Left ventricle myocardium inferior (tissue), 1 donor: Measurements from ENCODE around the gene GPR65. TPM values are rescaled to one million over a fixed set of nuclear protein-coding genes. Genes with fewer than 3 reads are reported as not detected.

ENCODE experiments used
- DNase-seq: peaks from one replicate; pipeline ENCODE4 v3.0.0-alpha.2; 2020
- H3K27ac ChIP-seq: fragments of 200-600 bp; replicated peaks from 2 replicates; pipeline ENCODE4 v1.8.0; 2021
- H3K27me3 ChIP-seq: fragments of 200-600 bp; 2 replicates; pipeline ENCODE4 v1.8.0; 2021; ENCODE audit warnings: low read depth
- H3K36me3 ChIP-seq: fragments of 200-600 bp; 2 replicates; pipeline ENCODE4 v1.8.0; 2021
- H3K4me1 ChIP-seq: fragments of 200-600 bp; 2 replicates; pipeline ENCODE4 v1.8.0; 2021
- H3K4me3 ChIP-seq: fragments of 200-600 bp; 2 replicates; pipeline ENCODE4 v1.8.0; 2021; ENCODE audit warnings: mild to moderate bottlenecking, moderate library complexity
- H3K9me3 ChIP-seq: fragments of 200-600 bp; replicated peaks from 2 replicates; pipeline ENCODE4 v1.8.0; 2021
- intact Hi-C: fragments of 100-400 bp; cut with micrococcal nuclease; formaldehyde crosslinking; loops from one replicate; pipeline ENCODE4 v1.11.0; 2022
- total RNA-seq: library from RNA; stranded (reverse); fragmentation: NEBNext Ultra II Directional; extraction: Animal tissue kit (Norgen Biotek cat#: 25700); gene quantifications from one replicate; pipeline ENCODE4 v1.2.1, GENCODE V29; 2021
- TF ChIP-seq, protein P1 (sequence below): fragments of 200-600 bp; IDR thresholded peaks from 2 replicates; pipeline ENCODE4 v1.8.0; 2021; ENCODE audit warnings: antibody characterized with exemption, mild to moderate bottlenecking, borderline replicate concordance
- donor health status: DM: no; HTN: yes; CAD: no; lungs with severe emphysema.

GPR65 gene
- total RNA-seq, 1 donor from 2014 or later = 0.25 TPM

DNA sequence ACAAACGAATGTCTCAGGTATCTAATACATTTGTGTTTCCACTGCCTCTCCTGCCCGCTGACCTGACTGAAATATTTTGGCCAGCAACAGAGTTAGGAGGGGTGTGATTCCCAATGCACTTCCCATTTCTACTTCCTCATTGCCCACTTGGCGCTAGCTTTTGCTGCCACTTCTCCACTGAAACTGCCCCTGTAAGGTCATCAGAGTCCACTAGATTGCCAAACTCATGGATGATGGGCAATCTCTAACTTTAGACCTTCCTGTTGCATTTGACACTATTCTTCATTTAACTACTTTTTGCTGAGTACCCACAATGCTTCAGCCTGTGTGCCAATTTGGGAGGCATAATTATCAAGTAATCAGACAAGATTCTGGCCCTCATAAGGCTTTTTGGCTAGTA, 40.8 kb downstream of the GPR65 start:
- H3K4me1 ChIP-seq = no peaks in the 10 kb centered on the region

DNA sequence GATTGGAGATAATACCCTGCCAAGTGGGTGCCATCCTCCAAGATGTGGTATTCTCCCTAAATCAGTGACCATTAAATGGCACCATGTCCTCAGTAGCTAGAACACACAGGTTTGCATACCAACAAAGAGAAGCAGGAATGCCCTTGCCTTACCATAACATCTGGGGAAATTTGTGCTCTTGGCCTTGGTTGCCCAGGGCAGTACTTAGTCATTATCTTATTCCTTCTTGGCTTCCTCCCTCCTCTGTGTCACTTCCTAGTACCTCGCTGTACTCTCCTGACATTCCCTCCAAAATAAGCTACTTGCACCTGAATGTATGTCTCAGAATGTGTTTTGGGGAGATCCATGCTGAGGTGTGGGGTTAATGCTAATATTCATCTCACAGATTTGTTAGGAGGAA, 43.4 kb downstream of the GPR65 start:
- Histone ChIP-seq H3K4me1 (no peaks in the 10 kb centered on the region), H3K9me3 (peaks cover 10% of the 10 kb centered on the region), H3K4me3 (no peak overlapping the region), H3K27ac (no peak overlapping the region), H3K36me3 (no peaks in the 10 kb centered on the region), H3K27me3 (no peaks in the 10 kb centered on the region)
- TF ChIP-seq, protein P1, sequence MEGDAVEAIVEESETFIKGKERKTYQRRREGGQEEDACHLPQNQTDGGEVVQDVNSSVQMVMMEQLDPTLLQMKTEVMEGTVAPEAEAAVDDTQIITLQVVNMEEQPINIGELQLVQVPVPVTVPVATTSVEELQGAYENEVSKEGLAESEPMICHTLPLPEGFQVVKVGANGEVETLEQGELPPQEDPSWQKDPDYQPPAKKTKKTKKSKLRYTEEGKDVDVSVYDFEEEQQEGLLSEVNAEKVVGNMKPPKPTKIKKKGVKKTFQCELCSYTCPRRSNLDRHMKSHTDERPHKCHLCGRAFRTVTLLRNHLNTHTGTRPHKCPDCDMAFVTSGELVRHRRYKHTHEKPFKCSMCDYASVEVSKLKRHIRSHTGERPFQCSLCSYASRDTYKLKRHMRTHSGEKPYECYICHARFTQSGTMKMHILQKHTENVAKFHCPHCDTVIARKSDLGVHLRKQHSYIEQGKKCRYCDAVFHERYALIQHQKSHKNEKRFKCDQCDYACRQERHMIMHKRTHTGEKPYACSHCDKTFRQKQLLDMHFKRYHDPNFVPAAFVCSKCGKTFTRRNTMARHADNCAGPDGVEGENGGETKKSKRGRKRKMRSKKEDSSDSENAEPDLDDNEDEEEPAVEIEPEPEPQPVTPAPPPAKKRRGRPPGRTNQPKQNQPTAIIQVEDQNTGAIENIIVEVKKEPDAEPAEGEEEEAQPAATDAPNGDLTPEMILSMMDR = no peak
- intact Hi-C loops = no loop called here
- no peak for DNase-seq

More for the DNA sequence above, 40.8 kb downstream of the GPR65 start:
- TF ChIP-seq, protein P1 = no peak
- Histone ChIP-seq H3K36me3 (no peaks in the 10 kb centered on the region), H3K27me3 (peaks cover 14% of the 10 kb centered on the region), H3K9me3 (no peaks in the 10 kb centered on the region), H3K27ac (peak overlapping the region; percentile 42), H3K4me3 (no peak overlapping the region)
- DNase-seq = no peak
- intact Hi-C loops = no loop called here

DNA sequence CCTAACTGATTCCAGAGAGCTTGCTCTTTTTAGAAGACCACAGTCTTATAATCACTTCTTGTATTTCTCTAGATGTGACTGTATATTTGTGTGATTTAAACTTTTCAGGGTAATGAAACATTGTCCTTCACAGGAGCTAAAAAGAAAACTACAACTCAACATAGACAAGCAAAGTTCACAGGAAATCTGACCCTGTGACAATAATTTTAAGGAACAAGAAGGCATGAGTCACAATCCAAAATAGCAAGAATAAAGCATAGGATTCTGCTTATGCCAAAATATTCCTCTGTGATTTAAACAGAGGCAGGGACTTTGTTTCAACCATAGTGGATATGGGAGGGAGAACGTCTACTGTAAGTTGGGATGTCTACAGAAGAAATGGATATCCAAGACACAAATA, 44.3 kb downstream of the GPR65 start:
- H3K4me1 ChIP-seq = no peaks in the 10 kb centered on the region
- intact Hi-C loops = no loop called here
- no peak overlapping the region for H3K4me3 ChIP-seq
- H3K27me3 ChIP-seq = no peaks in the 10 kb centered on the region
- H3K9me3 ChIP-seq = peaks cover 17% of the 10 kb centered on the region
- no peaks in the 10 kb centered on the region for H3K36me3 ChIP-seq
- H3K27ac ChIP-seq = no peak overlapping the region
- TF ChIP-seq, protein P1 = no peak
- no peak for DNase-seq

DNA sequence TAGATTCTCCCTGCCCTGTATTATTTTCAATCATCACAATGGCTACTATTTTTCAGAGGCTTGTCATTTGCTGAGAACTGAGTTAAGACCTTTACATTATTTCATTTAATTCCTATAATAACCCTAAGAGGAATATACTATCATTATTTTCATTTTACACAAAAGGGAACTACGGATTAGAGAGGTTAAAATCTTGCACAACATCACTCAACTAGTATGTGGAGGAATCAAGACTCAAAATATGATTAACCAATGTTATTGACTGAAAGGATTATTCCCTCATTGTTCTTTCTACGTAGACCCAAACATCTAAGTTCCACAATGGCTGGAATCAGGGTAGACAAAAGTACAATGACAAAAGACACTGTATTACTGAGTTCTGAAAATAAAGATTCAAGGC, 45.0 kb downstream of the GPR65 start:
- H3K27ac ChIP-seq = no peak overlapping the region
- H3K4me1 ChIP-seq = no peaks in the 10 kb centered on the region

DNA sequence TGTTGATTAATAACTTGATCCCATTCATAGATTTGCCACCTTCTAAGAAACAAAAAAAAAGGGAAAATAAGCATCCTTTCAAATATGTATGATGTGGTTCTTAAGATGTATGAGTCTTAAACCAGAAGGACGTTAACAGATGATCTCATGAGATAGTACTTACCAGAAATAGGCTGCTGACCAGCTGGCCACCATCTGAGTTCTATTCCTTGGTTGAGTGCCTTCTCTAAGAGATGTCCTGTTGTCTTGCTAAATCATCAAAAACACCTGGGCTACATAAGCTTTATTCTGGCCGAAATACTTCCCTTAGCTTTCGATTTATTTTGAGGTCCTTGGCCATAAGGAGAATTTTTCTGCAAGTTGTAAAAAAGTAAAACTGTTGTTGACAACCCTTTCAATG, 55.6 kb downstream of the GPR65 start:
- no peaks in the 10 kb centered on the region for H3K36me3 ChIP-seq
- no peaks in the 10 kb centered on the region for H3K9me3 ChIP-seq
- intact Hi-C loops = no loop called here
- TF ChIP-seq, protein P1 = no peak
- no peak overlapping the region for H3K4me3 ChIP-seq
- DNase-seq = no peak
- H3K27ac ChIP-seq = no peak overlapping the region
- no peaks in the 10 kb centered on the region for H3K4me1 ChIP-seq
- H3K27me3 ChIP-seq = peaks cover 15% of the 10 kb centered on the region

More for the DNA sequence above, 45.0 kb downstream of the GPR65 start:
- no peak for DNase-seq
- Histone ChIP-seq H3K4me3 (no peak overlapping the region), H3K36me3 (no peaks in the 10 kb centered on the region), H3K27me3 (no peaks in the 10 kb centered on the region), H3K9me3 (peaks cover 17% of the 10 kb centered on the region)
- TF ChIP-seq, protein P1 = no peak
- intact Hi-C loops = no loop called here

DNA sequence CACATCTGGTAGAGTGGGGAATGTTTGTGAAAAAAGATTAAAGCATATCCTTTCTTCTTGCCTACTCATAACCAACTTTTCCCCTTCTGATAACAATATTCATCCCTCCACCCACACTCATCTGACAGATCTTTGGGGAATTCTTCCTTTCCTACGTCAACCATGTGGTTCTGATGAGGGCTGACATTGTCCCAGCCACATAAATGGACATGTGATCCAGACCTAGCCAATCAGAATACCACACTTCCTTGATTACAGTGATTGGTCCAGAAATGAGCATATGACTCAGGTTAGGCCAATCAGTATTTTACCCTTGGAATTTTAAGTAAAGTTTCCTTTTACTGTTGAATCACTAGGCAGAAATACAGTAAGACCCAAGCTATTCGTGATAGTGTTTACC, 58.9 kb downstream of the GPR65 start:
- Histone ChIP-seq H3K4me3 (no peak overlapping the region), H3K36me3 (no peaks in the 10 kb centered on the region), H3K27me3 (peaks cover under 1% of the 10 kb centered on the region), H3K27ac (no peak overlapping the region), H3K4me1 (no peaks in the 10 kb centered on the region), H3K9me3 (no peaks in the 10 kb centered on the region)
- intact Hi-C loops = no loop called here
- DNase-seq = no peak
- TF ChIP-seq, protein P1 = no peak
